GM18907 (cell line): ENCODE measurements around the gene BLOC1S1.

Experiments used
- ATAC-seq: cut with Tn5 transposase; IDR thresholded peaks from one replicate; pipeline ENCODE4 v1.9.1; 2021; ENCODE audit warnings: mild to moderate bottlenecking, moderate library complexity; ENCODE audit not compliant: unreplicated experiment

Gene BLOC1S1

GRCh38 chr12:55726971-55727370 lies 11.1 kb downstream of the BLOC1S1 start:
- ATAC-seq: no peak

- no peak for ATAC-seq
These were observed 11.9 kb downstream of the BLOC1S1 start for GRCh38 chr12:55727643-55728185.

- peak; percentile 16 for ATAC-seq
These were observed 12.5 kb downstream of the BLOC1S1 start for GRCh38 chr12:55728186-55728938.

- peak; percentile 65 for ATAC-seq
These were observed 13.3 kb downstream of the BLOC1S1 start, which contains the start of gene CD63 for GRCh38 chr12:55728939-55729818. Gene CD63 (minus strand): TSS chr12:55729009. CDS start chr12:55728341, 668 bp downstream.

- peak; percentile 57 for ATAC-seq
These were observed 14.3 kb downstream of the BLOC1S1 start for GRCh38 chr12:55729819-55730818.

GRCh38 chr12:55732288-55732687 lies 16.4 kb downstream of the BLOC1S1 start:
- ATAC-seq: no peak

- ATAC-seq: no peak
These were observed 17.2 kb downstream of the BLOC1S1 start for GRCh38 chr12:55733021-55733555.

GRCh38 chr12:55733858-55734257 lies 18.0 kb downstream of the BLOC1S1 start:
- ATAC-seq: no peak

- no peak for ATAC-seq
These were observed 18.7 kb downstream of the BLOC1S1 start for GRCh38 chr12:55734595-55734994.

GRCh38 chr12:55736076-55736475 lies 20.2 kb downstream of the BLOC1S1 start:
- ATAC-seq: no peak

GRCh38 chr12:55736780-55737580 lies 21.1 kb downstream of the BLOC1S1 start:
- ATAC-seq: peak; percentile 36

- peak; percentile 2 for ATAC-seq
These were observed 21.8 kb downstream of the BLOC1S1 start for GRCh38 chr12:55737581-55738122.

GRCh38 chr12:55738123-55739024 lies 22.5 kb downstream of the BLOC1S1 start:
- ATAC-seq: peak; percentile 93

GRCh38 chr12:55739025-55739378 lies 23.2 kb downstream of the BLOC1S1 start:
- no peak for ATAC-seq

GRCh38 chr12:55741931-55742680 lies 26.3 kb downstream of the BLOC1S1 start:
- no peak for ATAC-seq

- ATAC-seq: peak; percentile 37
These were observed 27.0 kb downstream of the BLOC1S1 start, which contains the start of gene GDF11 for GRCh38 chr12:55742719-55743405. Gene GDF11 (plus strand): TSS chr12:55743122. CDS start chr12:55743317, 195 bp downstream.
